ENCODE measurements around the gene C11orf91.

Gene C11orf91

DNA sequence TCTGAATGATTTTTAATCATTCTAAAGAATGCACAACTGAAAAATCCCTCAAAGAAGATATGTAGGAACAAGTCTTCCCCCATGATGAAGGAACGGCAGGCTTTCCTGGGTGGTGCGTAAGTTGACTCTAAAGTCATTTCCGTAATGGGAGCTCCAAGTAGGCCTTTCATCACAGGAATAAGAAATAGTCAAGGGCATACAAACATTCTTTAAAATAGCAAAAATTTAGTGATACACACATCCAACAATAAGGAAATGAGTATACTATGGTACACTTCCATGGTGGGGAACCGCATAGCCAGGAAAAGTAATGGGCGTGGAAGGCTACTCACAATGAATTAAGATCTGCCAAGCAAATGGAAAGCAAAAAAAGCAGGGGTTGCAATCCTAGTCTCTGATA, 24.9 kb upstream of the C11orf91 start:
- no peaks in the 10 kb centered on the region for H3K36me3 ChIP-seq (ENCODE audit: low read length)
- H3K9ac ChIP-seq (ENCODE audit: low read length): no peak overlapping the region
- no peaks in the 10 kb centered on the region for H3K79me2 ChIP-seq (ENCODE audit: insufficient read depth, low read length)
- H3K4me2 ChIP-seq (ENCODE audit: low read depth, low read length, poor library complexity, severe bottlenecking): no peak overlapping the region
- no peaks in the 10 kb centered on the region for H3K9me3 ChIP-seq (ENCODE audit: insufficient read depth, low read length)
- no peaks in the 10 kb centered on the region for H3K27me3 ChIP-seq (ENCODE audit: low read length)
- H4K20me1 ChIP-seq (ENCODE audit: low read depth, low read length): no peaks in the 10 kb centered on the region
- no peak overlapping the region for H2AFZ ChIP-seq (ENCODE audit: low read depth, low read length, severe bottlenecking)
- H3K27ac ChIP-seq (ENCODE audit: low read depth, low read length): no peak overlapping the region
- no peak overlapping the region for H3K4me3 ChIP-seq (ENCODE audit: insufficient read depth, low read length, poor library complexity, severe bottlenecking)
- H3F3A ChIP-seq (ENCODE audit: insufficient read depth): no peaks in the 10 kb centered on the region
- no peak for TF ChIP-seq EZH2phosphoT487 (conservative IDR thresholded peaks at IDR 0.05; ENCODE audit: low read length)
- TF ChIP-seq, protein P1, sequence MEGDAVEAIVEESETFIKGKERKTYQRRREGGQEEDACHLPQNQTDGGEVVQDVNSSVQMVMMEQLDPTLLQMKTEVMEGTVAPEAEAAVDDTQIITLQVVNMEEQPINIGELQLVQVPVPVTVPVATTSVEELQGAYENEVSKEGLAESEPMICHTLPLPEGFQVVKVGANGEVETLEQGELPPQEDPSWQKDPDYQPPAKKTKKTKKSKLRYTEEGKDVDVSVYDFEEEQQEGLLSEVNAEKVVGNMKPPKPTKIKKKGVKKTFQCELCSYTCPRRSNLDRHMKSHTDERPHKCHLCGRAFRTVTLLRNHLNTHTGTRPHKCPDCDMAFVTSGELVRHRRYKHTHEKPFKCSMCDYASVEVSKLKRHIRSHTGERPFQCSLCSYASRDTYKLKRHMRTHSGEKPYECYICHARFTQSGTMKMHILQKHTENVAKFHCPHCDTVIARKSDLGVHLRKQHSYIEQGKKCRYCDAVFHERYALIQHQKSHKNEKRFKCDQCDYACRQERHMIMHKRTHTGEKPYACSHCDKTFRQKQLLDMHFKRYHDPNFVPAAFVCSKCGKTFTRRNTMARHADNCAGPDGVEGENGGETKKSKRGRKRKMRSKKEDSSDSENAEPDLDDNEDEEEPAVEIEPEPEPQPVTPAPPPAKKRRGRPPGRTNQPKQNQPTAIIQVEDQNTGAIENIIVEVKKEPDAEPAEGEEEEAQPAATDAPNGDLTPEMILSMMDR (IDR thresholded peaks at IDR 0.05; ENCODE audit: insufficient read depth, low read length, poor library complexity, severe bottlenecking): no peak
- no peaks in the 10 kb centered on the region for H3K9me2 ChIP-seq (replicated peaks; ENCODE audit: insufficient read depth, low read length)

DNA sequence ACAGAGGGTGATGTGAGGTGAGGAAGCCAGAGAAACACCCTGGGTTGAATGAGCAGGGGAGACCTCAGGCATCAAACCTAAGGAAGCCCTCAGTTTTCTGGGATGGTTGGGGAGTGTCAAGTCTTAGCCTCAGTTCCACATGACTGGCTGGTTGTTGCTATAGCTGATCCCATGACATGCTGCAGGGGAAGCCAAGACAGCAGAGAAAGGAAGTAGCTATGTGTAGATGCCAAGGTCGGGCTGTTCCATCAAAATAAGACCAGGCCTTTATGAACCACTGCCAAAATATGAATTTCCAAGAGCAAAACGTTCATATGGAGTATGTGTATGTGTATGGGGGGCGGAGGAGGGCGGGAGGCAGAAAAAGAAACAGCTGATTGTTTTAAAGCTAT, 24.0 kb upstream of the C11orf91 start:
- no peak overlapping the region for H3K4me3 ChIP-seq (ENCODE audit: insufficient read depth, low read length, poor library complexity, severe bottlenecking)
- H3K36me3 ChIP-seq (ENCODE audit: low read length): no peaks in the 10 kb centered on the region
- no peaks in the 10 kb centered on the region for H3K9me3 ChIP-seq (ENCODE audit: insufficient read depth, low read length)
- H3K27ac ChIP-seq (ENCODE audit: low read depth, low read length): no peak overlapping the region
- H3F3A ChIP-seq (ENCODE audit: insufficient read depth): no peaks in the 10 kb centered on the region
- TF ChIP-seq, protein P1 (IDR thresholded peaks at IDR 0.05; ENCODE audit: insufficient read depth, low read length, poor library complexity, severe bottlenecking): no peak
- no peak for TF ChIP-seq EZH2phosphoT487 (conservative IDR thresholded peaks at IDR 0.05; ENCODE audit: low read length)
- H3K79me2 ChIP-seq (ENCODE audit: insufficient read depth, low read length): no peaks in the 10 kb centered on the region
- no peaks in the 10 kb centered on the region for H3K9me2 ChIP-seq (replicated peaks; ENCODE audit: insufficient read depth, low read length)
- H4K20me1 ChIP-seq (ENCODE audit: low read depth, low read length): no peaks in the 10 kb centered on the region
- H3K9ac ChIP-seq (ENCODE audit: low read length): no peak overlapping the region
- no peak overlapping the region for H2AFZ ChIP-seq (ENCODE audit: low read depth, low read length, severe bottlenecking)
- no peak overlapping the region for H3K4me2 ChIP-seq (ENCODE audit: low read depth, low read length, poor library complexity, severe bottlenecking)
- H3K27me3 ChIP-seq (ENCODE audit: low read length): no peaks in the 10 kb centered on the region

DNA sequence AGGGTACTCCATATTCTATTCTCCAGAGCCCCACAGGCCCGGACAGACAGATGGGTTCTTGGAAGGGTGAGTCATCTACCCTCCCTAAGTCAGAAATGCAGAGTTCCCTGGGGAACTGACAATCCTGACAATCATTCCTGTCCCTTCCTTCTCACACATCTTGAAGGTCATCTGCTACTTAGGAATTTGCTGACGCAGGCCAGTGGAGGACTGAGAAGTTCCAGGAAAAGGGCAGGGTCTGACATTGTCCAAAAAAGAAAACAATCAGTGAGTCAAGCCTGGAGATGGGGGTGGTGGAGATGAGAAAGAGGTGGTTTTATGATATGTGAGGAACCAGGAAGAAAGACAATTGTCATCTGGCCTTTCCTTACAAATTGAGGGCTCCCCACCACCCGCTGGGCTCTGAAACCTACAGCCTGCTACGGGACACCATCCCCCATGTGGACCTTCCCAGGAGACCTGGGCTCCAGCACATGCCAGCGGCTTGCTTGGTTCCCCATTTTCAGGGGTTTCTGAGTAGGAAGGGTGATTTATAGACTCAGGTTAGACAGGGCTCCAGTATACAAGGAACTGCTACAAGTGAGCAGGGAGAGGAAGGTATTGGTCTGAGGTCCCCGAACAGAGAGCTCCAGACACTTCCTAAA, 22.7 kb upstream of the C11orf91 start:
- Histone ChIP-seq H4K20me1 (ENCODE audit: low read depth, low read length) (no peaks in the 10 kb centered on the region), H3K27ac (ENCODE audit: low read depth, low read length) (no peak overlapping the region), H3K79me2 (ENCODE audit: insufficient read depth, low read length) (no peaks in the 10 kb centered on the region), H3F3A (ENCODE audit: insufficient read depth) (no peaks in the 10 kb centered on the region), H3K27me3 (ENCODE audit: low read length) (no peaks in the 10 kb centered on the region), H3K9ac (ENCODE audit: low read length) (no peak overlapping the region), H2AFZ (ENCODE audit: low read depth, low read length, severe bottlenecking) (no peak overlapping the region), H3K4me2 (ENCODE audit: low read depth, low read length, poor library complexity, severe bottlenecking) (no peak overlapping the region), H3K4me3 (ENCODE audit: insufficient read depth, low read length, poor library complexity, severe bottlenecking) (no peak overlapping the region), H3K9me3 (ENCODE audit: insufficient read depth, low read length) (no peaks in the 10 kb centered on the region), H3K9me2 (replicated peaks; ENCODE audit: insufficient read depth, low read length) (no peaks in the 10 kb centered on the region), H3K36me3 (ENCODE audit: low read length) (no peaks in the 10 kb centered on the region)
- TF ChIP-seq EZH2phosphoT487 (conservative IDR thresholded peaks at IDR 0.05; ENCODE audit: low read length): no peak
- TF ChIP-seq, protein P1 (IDR thresholded peaks at IDR 0.05; ENCODE audit: insufficient read depth, low read length, poor library complexity, severe bottlenecking): no peak

Measured in SU-DHL-6 (cell line).